ENCODE results near the gene CENPX. TPM values are rescaled to one million over a fixed set of nuclear protein-coding genes. Genes with fewer than 3 reads are reported as not detected.

CENPX gene
- total and polyA plus RNA-seq, 12 donors = 15.8 to 132 (median 23.6) TPM

- Histone ChIP-seq H3K4me1 (peaks cover 19 to 34% (median 29%) of the 10 kb centered on the region in 9 donors), H3K27me3 (no peaks in the 10 kb centered on the region), H3K36me3 (peaks cover 0 to 9% (median 0%) of the 10 kb centered on the region in 9 donors), H3K4me3 (peak overlapping the region; percentile 75 to 100 (median 89)), H3K9me3 (no peaks in the 10 kb centered on the region), H3K27ac (peak overlapping the region in 9 of 10 donors; percentile 32 to 74 (median 53))
- no peak for DNase-seq
- WGBS, 2 donors = 7% methylated on average over 52 to 55 of the region's 55 CpGs
- TF ChIP-seq CTCF (IDR thresholded peaks at IDR 0.05) = no peak
- intact Hi-C loops (cut with DNase I) = no loop called here
- peak in 3 of 8 donors; percentile 0 to 3 (median 0) for ATAC-seq
Observed at GRCh38 chr17:82023447-82024241, 966 bp upstream of the CENPX start.

- intact Hi-C loops (cut with DNase I) = no loop called here
- Histone ChIP-seq H3K27me3 (no peaks in the 10 kb centered on the region), H3K4me3 (peak within 1 kb of the TSS; percentile 75 to 100 (median 93)), H3K9me3 (no peaks in the 10 kb centered on the region), H3K27ac (peak within 1 kb of the TSS in 9 of 10 donors; percentile 61 to 87 (median 79)), H3K36me3 (peaks cover 0 to 13% (median 0%) of the 10 kb centered on the region in 9 donors), H3K4me1 (peaks cover 19 to 34% (median 29%) of the 10 kb centered on the region in 9 donors)
- DNase-seq = peak; percentile 100
- WGBS, 2 donors = 0 to 1% methylated on average over 33 to 42 of the region's 42 CpGs
- TF ChIP-seq CTCF (IDR thresholded peaks at IDR 0.05) = no peak
- ATAC-seq = peak; percentile 92 to 98 (median 96)
Observed at GRCh38 chr17:82022981-82023446, 336 bp upstream of the CENPX start, which contains the start of gene LRRC45. Gene LRRC45 (plus strand): TSS chr17:82023305. CDS start chr17:82023644, 339 bp downstream.

- H3K36me3 ChIP-seq = peaks cover 0 to 24% (median 0%) of the 10 kb centered on the region in 9 donors
- H3K9me3 ChIP-seq = no peaks in the 10 kb centered on the region
- no peak for ATAC-seq
- H3K4me3 ChIP-seq = peak overlapping the region; percentile 48 to 100 (median 93)
- TF ChIP-seq CTCF (IDR thresholded peaks at IDR 0.05) = no peak
- H3K27ac ChIP-seq = peak overlapping the region in 6 of 10 donors; percentile 50 to 87 (median 80)
- WGBS, 2 donors = 13 to 18% methylated on average over 10 of the region's 10 CpGs
- H3K4me1 ChIP-seq = peaks cover 19 to 34% (median 29%) of the 10 kb centered on the region in 9 donors
- intact Hi-C loops (cut with DNase I) = loop anchor here in 8 of 10 donors (1.0 to 2.0 kb wide), 3 partner anchors 61 to 63 kb away; partner anchors contain the start of gene NOTUM (in 3 of the 8)
- no peak for DNase-seq
- H3K27me3 ChIP-seq = no peaks in the 10 kb centered on the region
Observed at GRCh38 chr17:82021900-82022309, 773 bp downstream of the CENPX start.

GRCh38 chr17:82021107-82021899 is 1.4 kb downstream of the CENPX start:
- Histone ChIP-seq H3K27me3 (no peaks in the 10 kb centered on the region), H3K9me3 (no peaks in the 10 kb centered on the region), H3K4me1 (peaks cover 19 to 34% (median 29%) of the 10 kb centered on the region in 9 donors), H3K4me3 (peak overlapping the region in 6 of 10 donors; percentile 75 to 100 (median 94)), H3K36me3 (peaks cover 0 to 26% (median 0%) of the 10 kb centered on the region in 9 donors), H3K27ac (peak overlapping the region in 1 of 10 donors; percentile 87)
- intact Hi-C loops (cut with DNase I) = loop anchor here in 8 of 10 donors (1.0 to 2.0 kb wide), 3 partner anchors 61 to 63 kb away; partner anchors contain the start of gene NOTUM (in 3 of the 8)
- ATAC-seq (peak in 5 of 8 donors; percentile 2 to 28 (median 15)), DNase-seq (peak; percentile 62 to 71)
- TF ChIP-seq CTCF (IDR thresholded peaks at IDR 0.05) = peak; percentile 47 to 75 (median 67)
- WGBS, 2 donors = 49 to 52% methylated on average over 25 of the region's 25 CpGs
